Stomach (tissue), 4 donors: Measurements from ENCODE around the gene MTHFD2L.

Experiments used
- CTCF ChIP-seq, 7 experiments: fragments of 450-650 bp in 4 of 7; fragments of 200-600 bp in 3 of 7; sonication (generic) in 3 of 7; IDR thresholded peaks; one replicate each; pipeline ENCODE4 v1.5.1; 2016 to 2019; ENCODE audit warnings: antibody characterized with exemption in 7 of 7, control low read depth in 2 of 7, mild to moderate bottlenecking in 1 of 7
- POLR2AphosphoS5 ChIP-seq, 3 donors: sonication (generic); formaldehyde crosslinking; IDR thresholded peaks; one replicate each; pipeline ENCODE4 v1.6.1; 2016; ENCODE audit warnings: antibody characterized with exemption in 3 of 3

- TF ChIP-seq POLR2AphosphoS5 (IDR thresholded peaks at IDR 0.05), result no peak
- TF ChIP-seq CTCF (IDR thresholded peaks at IDR 0.05), result no peak
These were observed 157.5 kb downstream of the MTHFD2L start for GRCh38 chr4:74315376-74315775.
